SKM-1 (cell line): ENCODE data around the gene MBTPS1.

ENCODE experiments used
- DNase-seq: peaks from one replicate; lab custom pipeline; 2025; ENCODE audit not compliant: unreplicated experiment; lab: John Stamatoyannopoulos, UW

MBTPS1 gene

GRCh38 chr16:84080378-84080777 lies 36.4 kb downstream of the MBTPS1 start:
- no peak for DNase-seq

DNA sequence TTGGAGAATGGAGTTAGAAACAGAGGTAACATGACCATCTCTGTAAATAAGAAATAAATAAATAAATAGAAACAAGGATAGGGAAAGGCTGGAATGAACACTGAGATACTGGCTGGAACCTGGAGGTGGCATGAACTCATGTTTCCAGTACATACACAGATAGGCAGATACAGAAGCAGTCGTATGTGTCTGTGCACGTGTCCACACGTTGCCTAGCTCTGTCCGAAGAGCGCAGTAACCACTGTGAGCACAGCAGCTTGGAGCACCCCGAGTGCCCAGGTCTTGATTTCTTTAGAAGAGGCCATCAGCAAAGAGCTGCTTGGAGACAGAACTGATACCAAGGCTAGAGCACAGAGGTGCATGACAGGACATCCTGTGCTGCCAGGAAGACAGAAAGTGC lies 37.1 kb downstream of the MBTPS1 start:
- no peak for DNase-seq

DNA sequence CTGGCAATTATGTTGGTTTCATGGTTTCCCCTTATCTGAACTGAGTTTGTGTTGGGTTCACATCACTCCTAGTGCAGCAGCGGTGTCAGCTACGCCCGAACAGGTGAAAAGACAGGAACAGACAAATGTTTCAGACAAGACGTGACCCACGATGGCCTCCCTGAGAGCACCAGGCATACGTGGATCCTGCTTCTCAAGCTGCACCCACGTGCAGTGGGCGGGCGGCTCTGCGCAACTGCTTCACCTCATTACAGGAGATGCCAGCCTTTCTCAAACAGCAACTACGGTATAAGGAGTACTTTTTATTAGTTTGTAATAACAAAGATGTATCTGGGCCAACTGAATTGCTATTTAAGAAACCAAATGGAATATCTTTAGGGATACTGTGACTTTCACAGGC lies 41.4 kb downstream of the MBTPS1 start:
- DNase-seq: no peak

GRCh38 chr16:84074721-84075120 lies 42.0 kb downstream of the MBTPS1 start:
- no peak for DNase-seq

DNA sequence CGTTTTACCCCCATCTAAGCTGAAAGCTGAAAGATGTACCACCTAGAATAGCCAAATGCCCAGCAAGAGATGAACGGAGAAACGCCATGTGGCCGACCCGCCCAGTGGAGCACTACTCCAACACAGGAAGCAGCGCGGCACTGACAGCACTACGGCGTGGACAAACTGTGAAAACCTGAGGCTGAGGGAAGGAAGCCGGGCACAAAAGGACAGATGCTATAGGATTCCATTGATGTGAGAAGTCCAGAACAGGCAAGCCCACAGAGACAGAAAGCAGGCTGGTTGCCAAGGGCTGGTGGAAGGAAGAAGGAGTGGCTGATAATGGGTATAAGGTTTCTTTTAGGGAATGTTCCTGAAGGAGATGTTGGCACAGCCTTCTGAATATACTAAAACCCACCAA lies 44.7 kb downstream of the MBTPS1 start:
- no peak for DNase-seq

DNA sequence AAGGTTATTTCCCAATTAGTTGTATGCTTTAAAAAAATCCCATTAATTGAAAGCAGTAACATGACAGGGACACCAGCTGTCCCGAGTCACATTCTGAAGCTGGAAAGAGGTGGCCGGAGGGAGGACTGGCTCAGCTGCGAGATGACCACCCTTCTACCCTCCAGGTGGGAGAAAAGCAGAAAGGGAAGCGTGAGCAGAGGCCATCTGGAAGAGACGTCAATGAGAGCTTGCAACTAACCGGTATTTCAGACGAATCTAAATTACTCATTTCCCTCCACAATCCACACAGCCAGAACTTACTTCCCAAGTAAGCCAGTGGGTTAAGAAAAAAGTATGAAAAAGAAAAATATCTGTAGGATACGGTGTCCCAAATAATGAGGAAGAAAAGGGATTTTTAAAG lies 45.6 kb downstream of the MBTPS1 start:
- no peak for DNase-seq

DNA sequence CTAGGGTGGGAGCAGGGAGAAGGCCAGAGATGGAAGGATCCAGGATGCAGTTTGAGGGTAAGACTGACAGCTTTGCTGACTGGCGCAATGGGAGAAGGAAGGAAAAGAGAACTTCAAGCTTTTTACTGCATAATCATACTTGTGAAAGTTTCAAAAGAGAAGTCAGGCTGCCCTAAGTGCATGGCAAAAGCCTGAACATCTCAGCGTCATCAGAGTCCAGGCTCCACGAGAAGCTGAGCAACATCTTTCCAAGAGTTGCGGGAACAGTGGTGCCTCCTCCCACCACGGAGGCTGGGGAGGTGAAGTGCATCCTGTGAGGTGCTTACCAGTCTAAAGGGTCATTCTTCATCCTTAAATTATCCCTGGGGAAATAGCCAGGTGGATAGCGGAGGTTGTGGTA lies 47.2 kb downstream of the MBTPS1 start:
- no peak for DNase-seq

DNA sequence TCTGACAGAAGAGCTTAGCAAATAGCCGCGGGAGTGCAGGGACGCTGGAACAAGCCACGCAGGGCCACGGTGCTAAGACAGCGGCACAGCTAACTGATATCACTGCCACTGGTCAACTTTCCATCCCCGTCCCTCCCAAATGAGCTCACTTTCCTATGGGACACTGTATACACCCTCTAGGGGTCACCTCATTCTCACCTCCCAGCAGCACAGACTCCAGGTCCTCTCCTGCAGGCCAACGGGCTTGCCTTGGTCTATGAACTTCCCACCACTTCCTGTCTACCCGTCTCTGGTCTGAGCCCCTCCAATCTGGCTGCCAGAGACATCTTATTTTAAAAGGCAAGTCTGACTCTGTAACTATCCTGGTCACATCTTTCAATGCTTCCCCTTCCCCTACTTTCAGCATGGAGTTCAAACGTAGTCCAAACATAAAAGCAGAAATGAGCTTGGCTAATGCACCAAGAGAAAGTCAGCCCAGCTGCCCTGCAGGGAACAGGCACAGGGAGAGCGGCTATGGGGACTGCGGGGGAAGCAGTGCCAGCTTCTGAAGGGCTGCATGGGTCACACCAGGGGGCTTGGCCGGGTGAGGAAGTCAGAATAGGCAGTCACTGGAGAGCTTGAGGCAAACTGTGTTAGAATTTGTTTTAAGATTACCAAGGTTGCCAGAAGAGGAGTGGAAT lies 47.8 kb downstream of the MBTPS1 start:
- no peak for DNase-seq

- no peak for DNase-seq
These were observed 48.7 kb downstream of the MBTPS1 start for GRCh38 chr16:84068041-84068440.

GRCh38 chr16:84067640-84068039 lies 49.1 kb downstream of the MBTPS1 start:
- DNase-seq: no peak

- peak; percentile 37 for DNase-seq
These were observed 51.1 kb downstream of the MBTPS1 start for GRCh38 chr16:84065536-84066132.

GRCh38 chr16:84063980-84064379 lies 52.8 kb downstream of the MBTPS1 start:
- no peak for DNase-seq

DNA sequence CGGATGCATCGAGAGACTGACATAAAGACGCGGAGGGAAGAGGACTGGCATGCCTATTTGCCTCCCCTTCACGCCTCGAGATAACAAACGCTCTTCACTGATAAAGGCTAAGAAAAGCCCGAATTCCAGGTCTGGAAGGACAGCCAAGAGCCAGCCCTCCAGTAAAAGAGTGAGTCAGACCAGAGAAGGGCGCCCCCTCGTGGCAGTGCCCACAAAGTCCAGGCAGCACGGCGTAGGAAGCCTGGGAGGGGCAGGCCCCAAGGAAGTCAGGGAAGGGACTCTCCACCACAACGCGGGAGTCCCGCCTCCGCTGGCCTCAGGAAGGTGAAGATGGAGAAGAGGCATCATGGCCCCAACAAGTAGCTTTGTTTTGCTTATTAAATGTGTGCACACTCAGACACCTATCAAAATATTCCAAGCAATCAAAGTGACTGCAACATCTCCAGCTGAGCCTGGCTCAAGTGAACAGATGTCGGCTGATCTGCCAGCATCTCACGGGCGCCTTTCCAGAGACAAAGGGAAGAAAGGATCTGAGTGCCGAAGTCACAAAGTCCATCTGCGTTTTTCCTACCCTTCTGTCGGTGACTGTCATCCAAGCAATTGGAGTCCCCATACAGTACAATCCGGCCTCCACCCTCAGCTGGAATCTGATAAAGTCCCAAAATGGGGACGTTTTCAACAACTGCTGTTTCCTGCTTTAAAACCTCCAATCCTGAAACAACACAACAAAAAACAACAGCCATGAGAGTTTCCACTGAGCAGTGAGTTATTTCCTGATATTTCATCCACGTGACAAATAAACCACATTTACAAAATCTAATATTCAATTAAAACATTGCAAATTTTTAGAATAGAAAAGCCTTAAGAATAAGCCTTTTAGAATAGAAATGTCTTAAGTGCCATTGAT lies 53.8 kb downstream of the MBTPS1 start:
- DNase-seq: peak; percentile 38

DNA sequence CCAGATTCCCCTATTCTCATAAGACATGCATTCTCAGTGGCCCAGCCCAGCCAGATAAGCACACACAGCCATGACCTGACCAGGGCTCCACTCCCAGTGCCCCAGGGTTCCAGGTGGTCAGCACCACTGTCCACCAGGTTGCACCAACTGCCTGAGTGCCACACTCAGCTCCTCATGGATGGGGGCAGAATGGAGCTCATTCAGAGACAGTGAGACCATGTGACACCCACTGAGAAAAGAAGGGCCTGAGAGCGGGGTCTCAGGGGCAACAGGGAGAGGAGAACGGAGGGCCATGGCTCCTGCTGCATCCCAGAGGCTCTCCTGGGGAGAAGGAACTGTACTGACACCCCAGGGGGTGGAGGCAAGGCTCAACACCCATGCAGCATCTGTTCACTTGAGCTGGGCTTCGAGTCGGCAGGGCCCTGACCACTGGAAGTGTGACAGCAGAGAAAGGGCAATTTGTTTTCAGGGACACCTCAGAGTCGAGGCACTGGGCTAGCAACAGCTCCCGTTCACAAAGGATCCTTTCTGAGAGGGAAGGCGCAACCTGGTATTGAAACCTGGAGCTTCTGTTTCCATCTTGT lies 55.4 kb downstream of the MBTPS1 start:
- DNase-seq: no peak

DNA sequence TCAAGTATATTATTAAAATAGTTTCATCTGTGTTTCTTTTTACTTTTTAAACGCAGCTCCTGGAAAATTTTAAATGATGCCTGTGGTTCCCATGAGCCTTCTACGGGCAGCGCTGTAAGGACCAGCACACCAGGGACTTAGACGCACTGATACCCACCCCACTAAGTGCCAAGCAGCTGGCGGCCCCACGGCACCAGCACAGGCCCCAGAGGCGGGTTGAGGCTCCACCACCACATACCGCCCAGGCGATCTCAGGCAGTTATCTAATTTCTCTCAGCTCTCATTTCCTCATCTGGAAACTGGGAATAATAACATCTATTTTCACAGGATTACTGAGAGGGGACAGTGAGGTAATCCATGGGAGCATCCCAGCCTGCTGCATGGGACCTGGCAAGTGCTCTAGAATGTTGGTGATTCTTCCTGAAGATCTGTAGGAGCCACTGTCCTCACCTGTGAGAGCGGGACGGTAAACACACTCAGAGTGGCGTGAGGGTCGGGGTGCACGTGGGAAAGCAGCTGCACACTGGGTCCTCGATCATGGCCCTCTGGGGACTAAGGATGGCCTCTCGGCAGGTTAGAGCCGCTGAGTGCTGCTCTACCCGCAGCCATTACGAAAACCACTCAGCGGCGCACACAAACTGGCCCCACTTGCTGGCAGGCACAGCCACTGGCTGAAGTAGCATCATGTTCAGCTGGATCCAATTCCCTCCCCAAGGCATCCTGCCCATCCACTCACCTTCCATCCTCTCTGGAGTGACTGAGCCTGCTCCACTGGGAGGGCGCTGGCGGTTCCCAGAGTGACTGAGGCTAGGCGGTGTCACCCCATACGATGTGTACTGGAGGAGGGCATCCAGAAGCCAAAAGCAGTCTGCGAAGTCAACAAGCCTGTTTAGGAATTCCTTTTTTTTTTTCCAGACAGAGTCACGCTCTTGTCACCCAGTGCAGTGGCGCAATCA lies 56.5 kb downstream of the MBTPS1 start:
- no peak for DNase-seq

GRCh38 chr16:84059111-84059510 lies 57.6 kb downstream of the MBTPS1 start:
- no peak for DNase-seq

GRCh38 chr16:84058664-84059063 lies 58.1 kb downstream of the MBTPS1 start:
- no peak for DNase-seq

GRCh38 chr16:84058211-84058610 lies 58.5 kb downstream of the MBTPS1 start:
- DNase-seq: no peak

DNA sequence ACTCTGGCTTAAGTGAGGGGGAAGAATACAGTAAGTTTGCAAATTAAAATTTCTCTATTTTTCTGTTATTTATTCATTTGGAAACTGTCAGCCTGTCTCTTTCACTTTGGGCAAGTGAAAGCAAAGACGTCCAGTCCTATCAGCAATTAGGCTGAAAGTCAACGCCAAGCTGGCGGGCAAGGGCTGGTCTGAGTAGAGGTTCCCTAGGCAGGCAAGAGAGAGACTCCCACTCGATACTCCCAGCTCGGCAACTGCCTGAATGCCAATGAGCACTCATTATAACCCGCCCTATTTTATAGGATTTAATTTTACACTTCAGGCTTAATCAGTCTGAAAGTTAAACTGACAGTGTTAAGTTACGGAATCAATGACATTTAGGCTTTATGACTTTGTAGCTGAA lies 59.8 kb downstream of the MBTPS1 start:
- DNase-seq: no peak

- DNase-seq: no peak
These were observed 60.7 kb downstream of the MBTPS1 start for GRCh38 chr16:84055801-84056634.
